NCI-H510A treated with DMSO at 0.1 percent for 48 hours (cell line): ENCODE data around the gene WASHC4.
A peak's percentile ranks its signal among the peaks of the same experiment; 100 is the strongest.
"Not testable (repeated sequence)": the region's sequence is repeated elsewhere in the genome, so short reads cannot be mapped to it uniquely, and the experiment has no call there.

Source experiments
- DNase-seq: peaks from one replicate; lab custom pipeline; 2025; lab: John Stamatoyannopoulos, UW

Gene WASHC4

GRCh38 chr12:105167346-105167745, 59.8 kb downstream of the WASHC4 start:
- no peak for DNase-seq

GRCh38 chr12:105168006-105168405, 60.5 kb downstream of the WASHC4 start:
- DNase-seq, result no peak

GRCh38 chr12:105170139-105170538, 62.6 kb downstream of the WASHC4 start:
- no peak for DNase-seq

GRCh38 chr12:105171691-105172436, 64.3 kb downstream of the WASHC4 start:
- DNase-seq, result no peak

GRCh38 chr12:105175397-105175990, 68.0 kb downstream of the WASHC4 start:
- DNase-seq, result no peak

GRCh38 chr12:105177208-105177607, 69.7 kb downstream of the WASHC4 start:
- no peak for DNase-seq

- not testable (repeated sequence) for DNase-seq
These were observed 71.6 kb downstream of the WASHC4 start for GRCh38 chr12:105179114-105179513.

- DNase-seq, result not testable (repeated sequence)
These were observed 75.9 kb downstream of the WASHC4 start for GRCh38 chr12:105183406-105183805.

- not testable (repeated sequence) for DNase-seq
These were observed 76.4 kb downstream of the WASHC4 start for GRCh38 chr12:105183976-105184375.

- no peak for DNase-seq
These were observed 81.8 kb downstream of the WASHC4 start for GRCh38 chr12:105189293-105189692.

GRCh38 chr12:105190530-105190929, 83.0 kb downstream of the WASHC4 start:
- DNase-seq, result no peak

GRCh38 chr12:105192624-105193225, 85.2 kb downstream of the WASHC4 start:
- no peak for DNase-seq

GRCh38 chr12:105194947-105195346, 87.4 kb downstream of the WASHC4 start:
- no peak for DNase-seq

- DNase-seq, result no peak
These were observed 88.6 kb downstream of the WASHC4 start for GRCh38 chr12:105196090-105196489.

- no peak for DNase-seq
These were observed 91.4 kb downstream of the WASHC4 start for GRCh38 chr12:105198961-105199360.

GRCh38 chr12:105200385-105200784, 92.9 kb downstream of the WASHC4 start:
- no peak for DNase-seq

GRCh38 chr12:105201299-105201698, 93.8 kb downstream of the WASHC4 start:
- DNase-seq, result no peak

- no peak for DNase-seq
These were observed 94.7 kb downstream of the WASHC4 start for GRCh38 chr12:105202202-105202601.

- no peak for DNase-seq
These were observed 96.6 kb downstream of the WASHC4 start for GRCh38 chr12:105204127-105204526.

- no peak for DNase-seq
These were observed 97.4 kb downstream of the WASHC4 start for GRCh38 chr12:105204916-105205315.

GRCh38 chr12:105205322-105206048, 98.0 kb downstream of the WASHC4 start:
- DNase-seq, result peak; percentile 91

- no peak for DNase-seq
These were observed 99.3 kb downstream of the WASHC4 start for GRCh38 chr12:105206686-105207374.
